Activated CD4-positive, alpha-beta T cell treated with anti-CD3 and anti-CD28 coated beads for 36 hours (primary cell): ENCODE results near the gene PNPLA1. TPM values are rescaled to one million over a fixed set of nuclear protein-coding genes. Genes with fewer than 3 reads are reported as not detected.

Source experiments
- ATAC-seq: fragments of 200-7000 bp; cut with Tn5 transposase; one replicate; pipeline ENCODE4 v1.10.0; 2021; ENCODE audit warnings: mild to moderate bottlenecking, moderate library complexity
- CTCF ChIA-PET: fragments of 350-600 bp; sonication (Branson Sonifier 250); formaldehyde crosslinking; loops from one replicate; lab custom pipeline; 2021; ENCODE audit warnings: antibody characterized with exemption; lab: Charles Lee
- POLR2A ChIA-PET: fragments of 350-600 bp; sonication (Branson Sonifier 250); formaldehyde crosslinking; loops from one replicate; lab custom pipeline; 2021; ENCODE audit warnings: antibody characterized with exemption, inconsistent platforms; lab: Charles Lee
- DNase-seq: peaks from one replicate; pipeline ENCODE4 v3.0.0-alpha.2; 2020
- H3K27ac Mint-ChIP-seq: one replicate; pipeline ENCODE4 v1.8.0; 2021; ENCODE audit warnings: mixed read lengths
- H3K27me3 Mint-ChIP-seq: one replicate; pipeline ENCODE4 v1.8.0; 2021; ENCODE audit warnings: mixed read lengths
- H3K36me3 Mint-ChIP-seq: one replicate; pipeline ENCODE4 v1.8.0; 2021; ENCODE audit warnings: low read depth, mixed read lengths
- H3K4me1 Mint-ChIP-seq: one replicate; pipeline ENCODE4 v1.8.0; 2021; ENCODE audit warnings: mixed read lengths
- H3K4me3 Mint-ChIP-seq: one replicate; pipeline ENCODE4 v1.8.0; 2021; ENCODE audit warnings: mild to moderate bottlenecking, moderate library complexity, mixed read lengths
- H3K9me3 Mint-ChIP-seq: one replicate; pipeline ENCODE4 v1.8.0; 2021; ENCODE audit warnings: low read depth, mixed read lengths
- intact Hi-C, 2 experiments: fragments of 100-400 bp; cut with DNase I in 1 of 2; cut with micrococcal nuclease in 1 of 2; formaldehyde crosslinking; loops; one replicate each; pipeline versions ENCODE4 v1.14.2 to v1.15.1; 2022 to 2024; cut with DNase I, micrococcal nuclease
- total RNA-seq, 2 experiments: library from RNA; stranded (reverse); gene quantifications; one replicate each; pipeline ENCODE4 v1.2.3, GENCODE V29; 2021

The PNPLA1 gene
- total RNA-seq, 2 experiments from 2014 or later = not detected

- DNase-seq = no peak
- Mint-ChIP-seq H3K27me3 (no peaks in the 10 kb centered on the region), H3K36me3 (no peaks in the 10 kb centered on the region), H3K27ac (no peak overlapping the region), H3K4me3 (no peak overlapping the region), H3K9me3 (no peaks in the 10 kb centered on the region), H3K4me1 (no peaks in the 10 kb centered on the region)
- intact Hi-C loops = no loop called here
- no peak for ATAC-seq
- ChIA-PET CTCF (interaction anchor here (0.6 to 1.1 kb wide), 3 partner anchors 22 to 463 kb away, joined by 3 to 5 read pairs (median 5); no protein-coding TSS in a partner anchor), POLR2A (no interaction called here)
These were observed 20.9 kb upstream of the PNPLA1 start for GRCh38 chr6:36248980-36249379.

GRCh38 chr6:36249536-36249935, 20.3 kb upstream of the PNPLA1 start:
- Mint-ChIP-seq H3K4me3 (no peak overlapping the region), H3K27me3 (no peaks in the 10 kb centered on the region), H3K4me1 (no peaks in the 10 kb centered on the region), H3K27ac (no peak overlapping the region), H3K9me3 (no peaks in the 10 kb centered on the region), H3K36me3 (no peaks in the 10 kb centered on the region)
- ATAC-seq = no peak
- DNase-seq = no peak
- intact Hi-C loops = no loop called here
- ChIA-PET POLR2A (no interaction called here), CTCF (interaction anchor here (0.5 to 1.1 kb wide), 3 partner anchors 21 to 516 kb away, joined by 3 to 5 read pairs (median 3); no protein-coding TSS in a partner anchor)

DNA sequence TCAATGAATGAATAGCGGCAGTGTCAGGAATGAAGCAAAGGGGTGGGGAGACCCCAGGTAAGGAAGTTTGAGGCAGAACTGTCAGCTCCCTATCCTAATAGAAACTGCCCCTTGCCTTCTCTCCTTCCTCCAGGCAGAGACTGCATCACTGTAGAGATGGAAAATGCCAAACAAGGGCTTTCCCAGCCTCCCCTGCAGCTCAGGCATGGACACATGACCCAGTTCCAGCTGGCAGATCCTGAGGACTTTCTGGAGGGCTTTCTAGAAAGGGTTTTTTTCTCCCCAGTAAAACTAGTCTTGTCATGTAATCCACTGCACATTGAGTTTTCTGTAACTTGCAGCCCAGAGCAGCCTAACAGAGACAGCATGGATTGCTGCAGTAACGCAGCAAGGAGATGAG, 17.9 kb upstream of the PNPLA1 start:
- Mint-ChIP-seq H3K36me3 (no peaks in the 10 kb centered on the region), H3K27me3 (no peaks in the 10 kb centered on the region), H3K4me1 (no peaks in the 10 kb centered on the region), H3K27ac (no peak overlapping the region), H3K4me3 (no peak overlapping the region), H3K9me3 (no peaks in the 10 kb centered on the region)
- intact Hi-C loops = no loop called here
- ChIA-PET POLR2A (no interaction called here), CTCF (interaction anchor here (1.2 kb wide), 1 partner anchor 50 kb away, joined by 3 read pairs; no protein-coding TSS in a partner anchor)
- ATAC-seq (no peak), DNase-seq (no peak)

DNA sequence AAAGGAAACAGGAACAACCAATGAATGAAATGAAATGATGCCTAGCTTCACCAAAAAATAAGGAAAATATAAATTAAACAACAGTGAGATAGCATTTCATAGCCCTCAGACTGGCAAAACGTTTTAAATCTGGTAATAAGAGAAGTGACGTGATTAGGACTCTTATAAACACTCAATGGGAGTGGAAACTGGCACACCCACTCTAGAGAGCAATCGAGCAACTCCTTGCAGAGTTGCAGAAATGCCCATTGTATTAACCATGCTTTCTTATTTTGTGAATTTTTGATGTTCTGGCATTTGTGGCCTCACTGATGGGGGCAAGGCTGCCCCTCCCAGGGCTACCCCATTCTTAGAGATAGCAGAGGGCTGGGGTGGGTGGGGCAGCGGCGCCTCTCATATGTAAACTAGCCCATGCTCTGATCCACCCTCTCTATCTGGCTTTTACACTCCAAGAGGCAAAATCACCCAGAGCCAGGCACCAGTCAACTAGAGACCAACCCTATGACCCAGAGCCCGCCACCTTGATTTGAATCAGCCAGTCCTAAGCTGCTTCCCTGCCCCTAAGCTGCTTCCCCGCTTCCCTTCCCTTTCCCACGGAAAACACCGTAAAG, 6.4 kb upstream of the PNPLA1 start:
- POLR2A ChIA-PET = no interaction called here
- H3K4me1 Mint-ChIP-seq = no peaks in the 10 kb centered on the region
- no peak overlapping the region for H3K27ac Mint-ChIP-seq
- no peaks in the 10 kb centered on the region for H3K27me3 Mint-ChIP-seq
- intact Hi-C loops = no loop called here
- peaks cover 3% of the 10 kb centered on the region for H3K9me3 Mint-ChIP-seq
- ATAC-seq (no peak), DNase-seq (no peak)
- no peak overlapping the region for H3K4me3 Mint-ChIP-seq
- H3K36me3 Mint-ChIP-seq = no peaks in the 10 kb centered on the region
- CTCF ChIA-PET = interaction anchor here (0.8 to 2.4 kb wide), 2 partner anchors 9 to 39 kb away, joined by 3 to 5 read pairs; no protein-coding TSS in a partner anchor

DNA sequence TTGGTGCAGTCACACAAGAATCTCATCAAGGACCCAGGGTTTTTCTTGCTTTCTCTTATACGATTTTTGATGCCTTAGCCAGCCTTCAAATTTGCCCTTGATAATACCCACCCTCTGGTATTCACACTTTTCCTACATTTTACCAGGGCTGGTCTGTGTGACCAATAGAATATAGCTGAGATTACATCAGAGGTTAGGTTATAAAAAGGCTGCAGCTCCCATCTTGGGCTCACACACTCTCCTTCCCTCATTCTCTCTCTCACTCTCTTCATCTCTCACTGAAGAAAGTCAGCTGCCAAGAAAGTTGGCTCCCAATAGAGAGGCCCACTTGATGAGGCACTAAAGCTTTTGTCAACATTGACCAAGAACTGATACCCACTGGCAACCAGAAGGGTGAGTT, 4.1 kb upstream of the PNPLA1 start:
- H3K27me3 Mint-ChIP-seq = no peaks in the 10 kb centered on the region
- no peak overlapping the region for H3K4me3 Mint-ChIP-seq
- intact Hi-C loops = no loop called here
- CTCF ChIA-PET = interaction anchor here (0.7 to 1.2 kb wide), 2 partner anchors 31 to 94 kb away, joined by 3 to 6 read pairs; no protein-coding TSS in a partner anchor
- ATAC-seq = no peak
- no peak overlapping the region for H3K27ac Mint-ChIP-seq
- H3K36me3 Mint-ChIP-seq = no peaks in the 10 kb centered on the region
- H3K4me1 Mint-ChIP-seq = no peaks in the 10 kb centered on the region
- peaks cover 3% of the 10 kb centered on the region for H3K9me3 Mint-ChIP-seq
- DNase-seq = no peak
- POLR2A ChIA-PET = no interaction called here

- intact Hi-C loops = no loop called here
- DNase-seq = no peak
- CTCF ChIA-PET = no interaction called here
- ATAC-seq = no peak
- Mint-ChIP-seq H3K27ac (no peak overlapping the region), H3K4me3 (no peak overlapping the region), H3K27me3 (no peaks in the 10 kb centered on the region), H3K36me3 (no peaks in the 10 kb centered on the region), H3K9me3 (peaks cover 3% of the 10 kb centered on the region), H3K4me1 (no peaks in the 10 kb centered on the region)
- POLR2A ChIA-PET = interaction anchor here (0.6 kb wide), 1 partner anchor 578 kb away, joined by 4 read pairs; no protein-coding TSS in a partner anchor
These were observed 2.8 kb upstream of the PNPLA1 start for GRCh38 chr6:36266913-36267644.

DNA sequence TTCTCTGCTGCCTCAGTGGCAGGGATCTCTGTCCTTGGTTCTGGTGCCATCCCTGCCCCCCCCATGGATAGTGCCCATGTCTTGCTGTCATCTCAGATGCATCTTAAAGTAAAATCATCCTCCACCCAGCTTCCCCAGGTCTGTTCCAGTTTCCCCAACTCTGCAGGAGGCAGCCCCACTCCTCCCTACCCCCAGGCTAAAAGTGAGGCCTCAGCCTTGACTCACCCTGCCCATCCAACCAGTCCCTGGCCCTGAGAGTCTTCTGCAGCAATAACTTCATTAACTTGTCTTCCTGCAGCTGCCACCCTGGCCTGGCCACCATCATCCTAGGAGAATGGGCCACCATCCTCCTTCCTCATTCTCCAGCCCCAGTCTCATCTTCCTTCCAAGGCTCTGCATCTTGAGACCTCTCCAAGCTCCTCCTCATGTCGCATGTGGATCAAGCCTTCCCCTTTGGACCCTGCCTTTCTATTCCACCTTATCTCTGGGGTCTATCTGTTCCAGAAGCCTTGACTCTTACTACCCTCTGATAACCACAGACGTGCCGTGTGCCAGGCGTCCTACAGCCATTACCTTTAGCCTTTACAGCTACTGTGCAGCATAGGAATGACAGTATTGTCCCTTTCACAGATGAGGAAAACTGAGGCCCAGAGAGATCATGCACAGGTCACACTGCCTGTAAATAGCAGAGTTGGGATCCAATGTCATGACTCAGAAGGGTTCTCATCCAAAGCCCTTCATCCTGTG, 2.0 kb upstream of the PNPLA1 start:
- POLR2A ChIA-PET = interaction anchor here (0.6 kb wide), 1 partner anchor 579 kb away, joined by 4 read pairs; no protein-coding TSS in a partner anchor
- Mint-ChIP-seq H3K4me1 (no peaks in the 10 kb centered on the region), H3K9me3 (peaks cover 3% of the 10 kb centered on the region), H3K27ac (no peak overlapping the region), H3K27me3 (no peaks in the 10 kb centered on the region), H3K4me3 (no peak overlapping the region), H3K36me3 (no peaks in the 10 kb centered on the region)
- no peak for DNase-seq
- no peak for ATAC-seq
- intact Hi-C loops = no loop called here
- CTCF ChIA-PET = no interaction called here

GRCh38 chr6:36268478-36269275, 1.2 kb upstream of the PNPLA1 start:
- Mint-ChIP-seq H3K27ac (no peak overlapping the region), H3K36me3 (no peaks in the 10 kb centered on the region), H3K4me1 (no peaks in the 10 kb centered on the region), H3K4me3 (no peak overlapping the region), H3K27me3 (peaks cover under 1% of the 10 kb centered on the region), H3K9me3 (peaks cover 3% of the 10 kb centered on the region)
- CTCF ChIA-PET = no interaction called here
- ATAC-seq (no peak), DNase-seq (no peak)
- POLR2A ChIA-PET = interaction anchor here (0.6 kb wide), 1 partner anchor 43 kb away, joined by 3 read pairs; no protein-coding TSS in a partner anchor
- intact Hi-C loops = no loop called here

- ATAC-seq (no peak), DNase-seq (no peak)
- Mint-ChIP-seq H3K27me3 (peaks cover 3% of the 10 kb centered on the region), H3K9me3 (no peaks in the 10 kb centered on the region), H3K36me3 (no peaks in the 10 kb centered on the region), H3K4me1 (no peaks in the 10 kb centered on the region), H3K4me3 (no peak overlapping the region), H3K27ac (no peak overlapping the region)
- intact Hi-C loops = no loop called here
- POLR2A ChIA-PET = interaction anchor here (0.5 kb wide), 1 partner anchor 347 kb away, joined by 3 read pairs; no protein-coding TSS in a partner anchor
- CTCF ChIA-PET = no interaction called here
These were observed 2.4 kb downstream of the PNPLA1 start for GRCh38 chr6:36272234-36272633.

- Mint-ChIP-seq H3K4me1 (no peaks in the 10 kb centered on the region), H3K27ac (no peak overlapping the region), H3K9me3 (no peaks in the 10 kb centered on the region), H3K27me3 (peaks cover 3% of the 10 kb centered on the region), H3K4me3 (no peak overlapping the region), H3K36me3 (no peaks in the 10 kb centered on the region)
- POLR2A ChIA-PET = no interaction called here
- intact Hi-C loops = no loop called here
- DNase-seq = no peak
- CTCF ChIA-PET = no interaction called here
- ATAC-seq = no peak
These were observed 3.2 kb downstream of the PNPLA1 start for GRCh38 chr6:36273067-36273466.
